Activated CD4-positive, alpha-beta T cell treated with anti-CD3 and anti-CD28 coated beads, Interleukin-10, Interleukin-2, amounts not matched to agents 100 ng/mL and 50 ng/mL, durations not matched to agents 16 hours and 8 hours (primary cell): ENCODE measurements around the gene PWP1.

ENCODE experiments used
- DNase-seq: peaks from one replicate; pipeline ENCODE4 v3.0.0-alpha.2; 2020

The PWP1 gene

GRCh38 chr12:107736914-107737313, 51.3 kb downstream of the PWP1 start:
- DNase-seq: no peak

- no peak for DNase-seq
Observed at GRCh38 chr12:107748472-107748871, 62.9 kb downstream of the PWP1 start.

DNA sequence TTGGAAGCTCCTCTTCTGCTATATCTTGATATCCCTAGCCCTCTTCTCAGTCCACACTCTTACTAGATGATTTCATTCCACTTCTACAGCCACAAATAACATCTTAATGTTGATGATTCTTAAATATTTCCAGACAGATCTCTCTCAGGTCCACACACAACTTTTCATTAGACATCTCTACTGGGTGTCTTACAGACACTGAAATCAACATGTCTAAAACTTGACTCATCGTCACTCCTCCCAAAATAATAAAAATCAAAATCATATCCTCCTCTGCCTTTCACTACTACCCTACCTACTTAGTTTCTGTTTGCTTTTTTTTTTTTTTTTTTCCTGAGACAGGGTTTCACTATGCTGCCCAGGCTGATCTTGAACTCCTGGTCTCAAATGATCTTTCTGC, 63.5 kb downstream of the PWP1 start:
- DNase-seq: no peak

- DNase-seq: peak; percentile 82
Observed at GRCh38 chr12:107759410-107759809, 73.8 kb downstream of the PWP1 start.

DNA sequence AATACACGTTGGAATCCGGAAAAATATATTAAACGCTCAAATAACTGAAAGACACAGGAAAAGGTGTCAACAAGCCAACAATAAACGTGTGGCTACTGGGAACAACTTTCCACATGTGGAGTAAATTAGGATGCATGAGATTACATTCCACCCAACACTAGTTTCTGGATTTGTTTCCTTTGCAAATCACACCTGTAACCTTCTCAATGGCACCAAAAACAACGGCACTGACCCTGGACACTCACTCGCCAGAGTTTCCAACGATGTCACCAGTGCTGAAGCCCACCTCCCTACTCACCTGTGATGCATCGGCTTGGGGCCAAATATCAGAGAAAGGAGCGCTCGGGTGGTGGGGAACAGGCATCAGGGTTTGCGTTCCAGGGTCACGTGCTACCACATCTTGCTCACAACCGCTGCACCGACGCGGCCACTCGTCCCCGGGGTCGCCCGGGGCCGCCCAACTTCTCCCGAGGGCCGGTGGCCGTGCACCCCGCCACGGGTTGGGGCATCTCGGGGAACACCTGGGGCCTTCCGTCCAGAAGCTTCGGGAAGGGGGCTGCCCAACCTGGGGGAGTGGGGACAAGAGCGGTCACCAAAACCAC, 74.7 kb downstream of the PWP1 start:
- peak; percentile 44 for DNase-seq

GRCh38 chr12:107760809-107761501, 75.4 kb downstream of the PWP1 start, which contains the start of gene PRDM4:
Gene PRDM4 (minus strand): TSS chr12:107761137. CDS start chr12:107760515, 622 bp downstream.
- DNase-seq: peak; percentile 95

DNA sequence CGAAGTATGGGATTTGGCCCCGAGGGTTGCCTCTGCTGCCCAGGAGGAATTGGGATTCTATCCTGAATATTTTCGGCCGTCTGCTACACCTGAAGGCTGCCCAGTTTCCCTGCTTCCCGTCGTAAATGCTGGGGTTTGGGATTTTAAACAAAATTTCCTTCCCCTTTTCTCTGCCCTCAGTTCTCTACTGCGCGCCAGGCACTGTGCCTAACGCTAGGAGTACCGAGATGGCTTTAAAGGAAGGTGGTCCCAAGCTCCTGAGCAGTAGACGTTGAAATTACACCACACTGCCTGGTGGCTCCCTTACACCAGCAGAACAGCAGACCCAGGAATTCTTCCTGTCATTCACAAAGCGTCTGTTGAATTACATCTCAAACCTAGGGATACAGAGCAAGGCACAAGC, 75.9 kb downstream of the PWP1 start:
- DNase-seq: no peak
